Astrocyte of the cerebellum (primary cell): ENCODE results near the gene TMEM163.
"Not testable (repeated sequence)": the region's sequence is repeated elsewhere in the genome, so short reads cannot be mapped to it uniquely, and the experiment has no call there.

Experiments used
- DNase-seq: peaks from one replicate; pipeline ENCODE4 v3.0.0-alpha.2; 2011; ENCODE audit warnings: low read depth
- H3K4me3 ChIP-seq: 2 replicates; pipeline ENCODE4 v1.5.1; 2011; ENCODE audit warnings: mild to moderate bottlenecking, low read depth, low read length, moderate library complexity
- CTCF ChIP-seq: IDR thresholded peaks from 2 replicates; pipeline ENCODE4 v1.5.1; 2012; ENCODE audit warnings: low read length, low read depth, moderate library complexity, mild to moderate bottlenecking; ENCODE audit errors: missing control alignments
- in situ Hi-C: cut with HindIII; loops from 2 replicates; pipeline ENCODE4 v1.10.0; 2017; ENCODE audit warnings: low sequenced_read_pairs

The TMEM163 gene

GRCh38 chr2:134567666-134568065 is 151.1 kb downstream of the TMEM163 start:
- in situ Hi-C loops, result no loop called here

DNA sequence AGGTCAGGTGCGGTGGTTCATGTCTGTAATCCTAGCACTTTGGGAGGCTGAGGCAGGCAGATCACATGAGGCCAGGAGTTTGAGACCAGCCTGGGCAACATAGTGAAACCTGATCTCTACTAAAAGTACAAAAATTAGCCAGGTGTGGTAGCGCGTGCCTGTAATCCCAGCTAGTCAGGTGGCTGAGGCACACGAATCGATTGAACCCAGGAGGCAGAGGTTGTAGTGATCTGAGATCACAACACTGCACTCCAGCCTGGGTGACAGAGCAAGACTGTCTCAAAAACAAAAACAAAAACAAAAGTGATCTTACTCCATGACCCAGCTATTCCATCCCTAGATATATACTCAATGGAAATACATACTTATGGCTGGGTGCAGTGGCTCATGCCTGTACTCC is 153.8 kb downstream of the TMEM163 start:
- not testable (repeated sequence) for H3K4me3 ChIP-seq, DNase-seq
- in situ Hi-C loops, result loop anchor here (5.0 kb wide), 1 partner anchor 102 kb away; no protein-coding TSS in a partner anchor

More at GRCh38 chr2:134567666-134568065, 151.1 kb downstream of the TMEM163 start:
- H3K4me3 ChIP-seq, result no peak overlapping the region
- no peak for TF ChIP-seq CTCF
- no peak for DNase-seq

DNA sequence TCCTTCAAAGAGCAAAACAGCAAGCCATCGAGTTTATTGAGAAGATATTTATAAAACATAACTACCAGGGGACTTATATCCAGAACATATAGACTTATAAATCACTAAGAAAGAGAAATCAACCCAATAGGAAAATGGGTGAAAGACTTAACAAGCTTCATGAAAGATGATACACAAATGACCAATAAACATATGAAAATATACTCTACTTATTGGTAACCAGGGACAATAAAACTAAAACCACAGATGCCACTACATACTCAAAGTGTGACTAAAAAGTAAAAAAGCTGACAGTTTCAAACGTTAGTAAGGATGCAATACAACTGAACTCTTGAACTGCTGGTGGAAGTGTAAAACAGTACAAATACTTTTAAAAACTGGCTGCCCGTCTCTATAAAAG is 154.3 kb downstream of the TMEM163 start:
- in situ Hi-C loops, result loop anchor here (5.0 kb wide), 1 partner anchor 103 kb away; no protein-coding TSS in a partner anchor
- DNase-seq, result no peak
- H3K4me3 ChIP-seq, result no peak overlapping the region
- no peak for TF ChIP-seq CTCF

DNA sequence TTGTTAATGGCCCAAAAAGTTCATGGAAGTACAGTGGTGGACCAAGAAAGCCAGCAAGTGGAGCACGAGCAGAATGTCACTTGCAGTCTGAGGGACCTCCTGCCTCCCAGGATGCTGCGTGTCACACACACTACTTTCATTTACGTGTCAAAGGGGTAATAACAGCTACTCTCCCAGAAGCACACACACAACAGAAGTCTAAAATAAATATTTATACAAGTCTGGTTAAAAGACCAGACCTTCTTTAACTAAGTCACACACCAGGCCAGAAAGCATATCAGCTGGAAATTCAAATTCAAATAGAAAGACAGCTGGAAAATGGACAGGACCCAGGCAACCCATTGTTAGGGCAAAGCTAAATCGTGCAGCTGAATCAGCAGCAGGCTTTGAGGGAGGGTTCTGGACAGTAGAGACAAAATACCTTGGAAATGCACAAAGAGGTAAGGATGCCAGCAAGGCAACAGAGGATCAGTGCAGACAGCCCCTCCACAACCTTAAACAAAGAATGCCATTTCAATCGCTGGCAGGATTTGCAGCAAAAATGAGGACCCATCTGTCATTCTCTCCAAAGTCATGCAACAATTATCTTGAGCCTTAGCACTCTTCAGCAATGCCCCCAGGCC is 160.5 kb downstream of the TMEM163 start:
- TF ChIP-seq CTCF, result no peak
- DNase-seq, result no peak
- in situ Hi-C loops, result no loop called here

DNA sequence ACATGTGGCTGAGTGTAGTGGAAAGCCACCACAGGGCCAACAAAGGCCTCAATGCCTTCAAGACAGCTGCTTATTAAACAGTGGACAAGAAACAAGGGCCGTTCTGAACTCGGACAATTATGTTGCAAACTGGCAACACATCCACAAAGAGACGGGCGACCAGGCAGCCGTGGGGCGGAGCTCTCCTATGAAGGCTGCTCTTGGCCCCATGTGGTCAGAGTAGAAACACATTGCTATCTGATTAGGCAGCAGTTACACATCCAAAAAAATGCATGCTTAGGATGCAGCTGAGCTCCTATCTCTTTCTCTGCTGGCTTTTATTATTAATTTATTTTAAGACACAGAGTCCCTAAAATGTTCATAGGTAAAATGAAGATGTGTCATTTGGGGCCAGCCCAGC is 163.4 kb downstream of the TMEM163 start:
- no peak overlapping the region for H3K4me3 ChIP-seq
- DNase-seq, result no peak
- TF ChIP-seq CTCF, result no peak
- in situ Hi-C loops, result no loop called here

More for the DNA sequence above, 160.5 kb downstream of the TMEM163 start:
- H3K4me3 ChIP-seq, result no peak overlapping the region

DNA sequence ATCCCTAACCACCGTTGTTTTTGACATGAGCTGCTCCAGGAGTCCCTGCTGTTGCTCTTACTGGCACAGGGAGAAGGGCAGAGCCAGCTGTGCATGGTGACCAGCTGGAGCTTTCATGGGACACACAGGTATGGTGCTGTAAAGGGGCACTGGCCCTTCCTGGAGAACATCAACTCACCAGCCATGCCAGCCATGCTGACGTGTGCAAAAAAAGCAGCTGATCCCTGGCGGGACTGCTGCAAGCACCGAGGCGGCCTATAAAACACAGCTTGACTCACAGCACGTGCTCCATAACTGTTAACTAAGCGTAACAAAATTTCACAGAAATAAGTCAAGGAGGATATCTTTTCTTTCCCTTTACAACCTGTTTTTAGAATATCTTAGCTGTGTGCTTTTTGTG is 165.1 kb downstream of the TMEM163 start:
- no peak for TF ChIP-seq CTCF
- in situ Hi-C loops, result no loop called here
- no peak overlapping the region for H3K4me3 ChIP-seq
- DNase-seq, result no peak

- in situ Hi-C loops, result no loop called here
- no peak for TF ChIP-seq CTCF
- no peak overlapping the region for H3K4me3 ChIP-seq
- no peak for DNase-seq
These were observed 168.1 kb downstream of the TMEM163 start for GRCh38 chr2:134550566-134551164.
